K562 (cell line): ENCODE data around the gene IL23A. TPM values are rescaled to one million over a fixed set of nuclear protein-coding genes. Genes with fewer than 3 reads are reported as not detected.

Source experiments
- ARID1B ChIP-seq: fragments of 450-650 bp; IDR thresholded peaks from 2 replicates; pipeline ENCODE4 v1.6.1; 2016; ENCODE audit warnings: antibody characterized with exemption, mild to moderate bottlenecking, inconsistent platforms
- ARID2 ChIP-seq: fragments of 450-650 bp; IDR thresholded peaks from 2 replicates; pipeline ENCODE4 v1.6.1; 2017; ENCODE audit warnings: antibody characterized with exemption, mild to moderate bottlenecking
- CHD1 ChIP-seq: fragments of 200-600 bp; sonication (generic); IDR thresholded peaks from one replicate; pipeline ENCODE4 v1.6.1; 2012; ENCODE audit warnings: mild to moderate bottlenecking, moderate library complexity, low read length, inconsistent platforms
- CTBP1 ChIP-seq: fragments of 450-650 bp; IDR thresholded peaks from 2 replicates; pipeline ENCODE4 v1.6.1; 2016; ENCODE audit warnings: borderline replicate concordance
- E2F3 ChIP-seq: fragments of 250-450 bp; sonication (Bioruptor Pico); IDR thresholded peaks from 2 replicates; pipeline ENCODE4 v1.4.0; 2020; ENCODE audit warnings: mild to moderate bottlenecking
- HNRNPL ChIP-seq: fragments of 200-400 bp; formaldehyde crosslinking; IDR thresholded peaks from 2 replicates; pipeline ENCODE4 v1.6.1; 2017; ENCODE audit warnings: low read depth, mild to moderate bottlenecking, low read length
- JUNB ChIP-seq: fragments of 450-650 bp; formaldehyde crosslinking; conservative IDR thresholded peaks from 2 replicates; pipeline ENCODE4 v1.4.0; 2020; ENCODE audit warnings: mild to moderate bottlenecking
- LEF1 ChIP-seq: fragments of 450-650 bp; IDR thresholded peaks from 2 replicates; pipeline ENCODE4 v1.6.1; 2016; ENCODE audit warnings: mild to moderate bottlenecking
- MAZ ChIP-seq, 2 experiments: fragments of 450-650 bp in 1 of 2; sonication (generic) in 1 of 2; formaldehyde crosslinking; IDR thresholded peaks in 1 of 2; conservative IDR thresholded peaks in 1 of 2; 2 replicates each; pipeline versions ENCODE4 v1.4.0 to v1.5.0; 2020; ENCODE audit warnings: mild to moderate bottlenecking in 1 of 2, missing genetic modification reagents in 1 of 2
- NCOR1 ChIP-seq: fragments of 450-650 bp; IDR thresholded peaks from 2 replicates; pipeline ENCODE4 v1.6.1; 2016; ENCODE audit warnings: mild to moderate bottlenecking, moderate library complexity
- PML ChIP-seq: IDR thresholded peaks from 2 replicates; pipeline ENCODE4 v1.6.1; 2012; ENCODE audit warnings: low read length, inconsistent platforms
- RNF2 ChIP-seq: sonication (generic); IDR thresholded peaks from 2 replicates; pipeline ENCODE4 v1.6.1; 2016
- SMARCA4 ChIP-seq: fragments of 450-650 bp; IDR thresholded peaks from 2 replicates; pipeline ENCODE4 v1.6.1; 2016
- SNRNP70 ChIP-seq: fragments of 200-400 bp; formaldehyde crosslinking; optimal IDR thresholded peaks from 2 replicates; pipeline ENCODE3; 2017; ENCODE audit warnings: low read depth, low read length
- TARDBP ChIP-seq: fragments of 450-650 bp; IDR thresholded peaks from 2 replicates; pipeline ENCODE4 v1.6.1; 2016
- XRCC4 ChIP-seq: IDR thresholded peaks from one replicate; pipeline ENCODE4 v1.6.1; 2011; ENCODE audit not compliant: insufficient read depth, insufficient read length; ENCODE audit errors: extremely low read depth
- ZBTB17 ChIP-seq: fragments of 450-650 bp; formaldehyde crosslinking; IDR thresholded peaks from 2 replicates; pipeline ENCODE4 v1.4.0; 2020; ENCODE audit warnings: mild to moderate bottlenecking
- ZEB2 ChIP-seq: fragments of 450-650 bp; IDR thresholded peaks from 2 replicates; pipeline ENCODE4 v1.6.1; 2016
- ZNF347 ChIP-seq: fragments of 450-650 bp; formaldehyde crosslinking; IDR thresholded peaks from 2 replicates; pipeline ENCODE4 v1.4.0; 2020; ENCODE audit warnings: low read depth, mild to moderate bottlenecking, moderate library complexity
- ZZZ3 ChIP-seq: fragments of 450-650 bp; IDR thresholded peaks from 2 replicates; pipeline ENCODE4 v1.6.1; 2016; ENCODE audit warnings: antibody characterized with exemption, mild to moderate bottlenecking, moderate library complexity
- polyA plus RNA-seq, 8 experiments: library from polyadenylated mRNA; depleted of rRNA in 4 of 8; stranded (reverse) in 5 of 8; unstranded in 3 of 8; fragments of >200 nt; fragmentation: Nextera tagmentation in 2 of 8; fragmentation: Illumina TruSeq in 1 of 8; extraction: Ambion mirVana in 2 of 8; extraction: Trizol in 1 of 8; gene quantifications; 2 replicates each; pipeline versions ENCODE4 v1.2.1 to v1.2.3, GENCODE V29; 2011 to 2014; ENCODE audit warnings: inconsistent platforms in 1 of 8, missing spikeins in 1 of 8
- total RNA-seq, 7 experiments: library from RNA; depleted of rRNA in 6 of 7; stranded (reverse); fragments of >200 nt in 6 of 7; fragmentation: Illumina TruSeq in 2 of 7; extraction: Trizol in 2 of 7; gene quantifications; 2 replicates each; pipeline versions ENCODE4 v1.2.1 to v1.2.3, GENCODE V29; 2011 to 2021; ENCODE audit warnings: low replicate concordance in 1 of 7
- TF ChIP-seq, protein P1 (sequence below): sonication (generic); formaldehyde crosslinking; IDR thresholded peaks from 2 replicates; pipeline ENCODE4 v1.8.0; 2023; ENCODE audit warnings: mild to moderate bottlenecking, missing genetic modification reagents

IL23A gene
- total and polyA plus RNA-seq, 9 of the 15 experiments (the other 6 are each of a cell fraction or from before 2014, with no cell fraction given): 4.4 to 37.2 (median 9.6) TPM

DNA sequence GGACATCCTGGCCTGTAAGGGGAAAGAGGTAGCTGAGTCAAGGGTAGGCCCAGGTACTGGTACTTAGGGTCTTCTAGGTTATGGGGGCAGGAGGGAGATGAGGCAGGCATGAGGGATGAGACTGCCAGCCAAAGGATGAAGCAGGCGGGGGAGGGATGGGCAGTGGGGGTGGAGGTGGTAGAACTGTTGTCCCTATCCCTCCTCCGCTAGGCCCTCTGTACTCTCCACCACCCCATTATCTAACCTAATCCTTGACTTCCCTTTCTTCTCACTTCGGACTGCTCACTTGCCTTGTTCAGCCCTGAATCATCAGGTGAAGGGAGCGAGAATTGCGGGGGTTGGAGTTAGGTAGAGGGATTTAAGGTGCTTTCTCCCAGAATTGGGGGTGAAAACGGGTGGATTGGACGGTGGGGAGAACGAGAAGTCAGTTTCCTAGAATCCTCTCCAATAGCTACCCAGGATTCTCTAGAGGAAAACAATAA is 5.4 kb upstream of the IL23A start (continued):
- 0 out of 4 replicates have a peak, but pooled peaks of 1 of the 2 experiments have one; percentile 18 for TF ChIP-seq MAZ (CRISPR knock-in tag; conservative IDR thresholded peaks at IDR 0.05 in 1 of 2, IDR thresholded peaks at IDR 0.05 in 1 of 2)
- TF ChIP-seq JUNB (CRISPR knock-in tag): no peak
- TF ChIP-seq ZBTB17: 0 out of 2 replicates have a peak, but pooled peaks have one; percentile 22
- TF ChIP-seq ARID2: no peak
- no peak for TF ChIP-seq ARID1B
- TF ChIP-seq CHD1: peak; percentile 82
- TF ChIP-seq XRCC4: no peak
- TF ChIP-seq, protein P1, sequence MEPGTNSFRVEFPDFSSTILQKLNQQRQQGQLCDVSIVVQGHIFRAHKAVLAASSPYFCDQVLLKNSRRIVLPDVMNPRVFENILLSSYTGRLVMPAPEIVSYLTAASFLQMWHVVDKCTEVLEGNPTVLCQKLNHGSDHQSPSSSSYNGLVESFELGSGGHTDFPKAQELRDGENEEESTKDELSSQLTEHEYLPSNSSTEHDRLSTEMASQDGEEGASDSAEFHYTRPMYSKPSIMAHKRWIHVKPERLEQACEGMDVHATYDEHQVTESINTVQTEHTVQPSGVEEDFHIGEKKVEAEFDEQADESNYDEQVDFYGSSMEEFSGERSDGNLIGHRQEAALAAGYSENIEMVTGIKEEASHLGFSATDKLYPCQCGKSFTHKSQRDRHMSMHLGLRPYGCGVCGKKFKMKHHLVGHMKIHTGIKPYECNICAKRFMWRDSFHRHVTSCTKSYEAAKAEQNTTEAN (CRISPR knock-in tag): no peak
- no peak for TF ChIP-seq PML
- TF ChIP-seq TARDBP: no peak
- no peak for TF ChIP-seq HNRNPL
- peak; percentile 36; the same call in 1 of the 2 replicates for TF ChIP-seq ZEB2
- TF ChIP-seq SMARCA4: peak; percentile 34; the same call in 1 of the 2 replicates
- no peak for TF ChIP-seq E2F3 (CRISPR knock-in tag)
- TF ChIP-seq ZZZ3: no peak
- no peak for TF ChIP-seq SNRNP70
- 0 out of 2 replicates have a peak, but pooled peaks have one; percentile 14 for TF ChIP-seq RNF2
- no peak for TF ChIP-seq ZNF347 (CRISPR knock-in tag)
- TF ChIP-seq CTBP1: 0 out of 2 replicates have a peak, but pooled peaks have one; percentile 6
- TF ChIP-seq NCOR1: no peak
- TF ChIP-seq LEF1: 0 out of 2 replicates have a peak, but pooled peaks have one; percentile 38
